MM.1S (cell line): ENCODE results near the gene APRT.

ENCODE experiments used
- DNase-seq: peaks from one replicate; pipeline ENCODE4 v3.0.0-alpha.2; 2015
- H2AFZ ChIP-seq: fragments of 300-600 bp; sonication (generic); 2 replicates; pipeline ENCODE4 v1.6.0; 2016; ENCODE audit warnings: antibody characterized with exemption, low read length
- H3F3A ChIP-seq: fragments of 300-600 bp; sonication (generic); 2 replicates; pipeline ENCODE4 v1.6.1; 2016; ENCODE audit warnings: mild to moderate bottlenecking, antibody characterized with exemption, low read length, moderate library complexity, mixed read lengths; ENCODE audit not compliant: insufficient read depth
- H3K27ac ChIP-seq: fragments of 300-600 bp; sonication (generic); 2 replicates; pipeline ENCODE4 v1.5.1; 2016; ENCODE audit warnings: mild to moderate bottlenecking, low read length
- H3K27me3 ChIP-seq: fragments of 300-600 bp; sonication (generic); replicated peaks from 2 replicates; pipeline ENCODE4 v1.6.0; 2016; ENCODE audit warnings: low read length; ENCODE audit not compliant: insufficient read depth
- H3K36me3 ChIP-seq: fragments of 300-600 bp; sonication (generic); replicated peaks from 2 replicates; pipeline ENCODE4 v1.6.1; 2016; ENCODE audit warnings: mild to moderate bottlenecking, low read length, mixed read lengths; ENCODE audit not compliant: insufficient read depth
- H3K4me1 ChIP-seq: fragments of 300-600 bp; sonication (generic); 2 replicates; pipeline ENCODE4 v1.6.1; 2016; ENCODE audit warnings: low read length, mixed read lengths
- H3K4me2 ChIP-seq: fragments of 300-600 bp; sonication (generic); 2 replicates; pipeline ENCODE4 v1.6.0; 2016; ENCODE audit warnings: low read depth, low read length
- H3K4me3 ChIP-seq: fragments of 300-600 bp; sonication (generic); 2 replicates; pipeline ENCODE4 v1.5.1; 2016; ENCODE audit warnings: low read length, mixed read lengths
- H3K79me2 ChIP-seq: fragments of 300-600 bp; sonication (generic); 2 replicates; pipeline ENCODE4 v1.6.1; 2016; ENCODE audit warnings: mixed run types, low read length, mixed read lengths
- H3K9ac ChIP-seq: fragments of 300-600 bp; sonication (generic); 2 replicates; pipeline ENCODE4 v1.6.1; 2016; ENCODE audit warnings: low read length, mixed read lengths
- H3K9me2 ChIP-seq: fragments of 300-600 bp; sonication (generic); replicated peaks from 2 replicates; pipeline ENCODE4 v1.6.1; 2016; ENCODE audit warnings: mild to moderate bottlenecking, low read length, mixed read lengths; ENCODE audit not compliant: insufficient read depth
- H3K9me3 ChIP-seq: fragments of 300-600 bp; sonication (generic); replicated peaks from 2 replicates; pipeline ENCODE4 v1.6.1; 2016; ENCODE audit warnings: mild to moderate bottlenecking, low read length, mixed read lengths; ENCODE audit not compliant: insufficient read depth
- H4K20me1 ChIP-seq: fragments of 300-600 bp; sonication (generic); 2 replicates; pipeline ENCODE4 v1.6.1; 2016; ENCODE audit warnings: mild to moderate bottlenecking, low read length, moderate library complexity, mixed read lengths; ENCODE audit not compliant: insufficient read depth
- CTCF ChIP-seq: fragments of 300-600 bp; sonication (generic); IDR thresholded peaks from 2 replicates; pipeline ENCODE4 v1.5.1; 2016; ENCODE audit warnings: antibody characterized with exemption, low read length, mixed read lengths
- EZH2 ChIP-seq: fragments of 300-600 bp; sonication (generic); optimal IDR thresholded peaks from 2 replicates; pipeline ENCODE3; 2017; ENCODE audit warnings: low read depth, mild to moderate bottlenecking, antibody characterized with exemption, low read length, mixed read lengths
- EZH2phosphoT487 ChIP-seq: fragments of 300-600 bp; sonication (generic); IDR thresholded peaks from 2 replicates; pipeline ENCODE4 v1.6.1; 2018; ENCODE audit warnings: antibody characterized with exemption, low read length

The APRT gene

GRCh38 chr16:88813269-88814143 is 1.8 kb upstream of the APRT start:
- Histone ChIP-seq H3K4me1 (peaks cover 6% of the 10 kb centered on the region; the same call in 1 of the 2 replicates), H3K36me3 (no peaks in the 10 kb centered on the region), H2AFZ (no peak overlapping the region), H3K4me2 (no peak overlapping the region), H3F3A (peaks cover 10% of the 10 kb centered on the region; the same call in 1 of the 2 replicates), H3K27me3 (0 out of 2 replicates have a peak, but pooled peaks cover 4% of the 10 kb centered on the region), H3K9me2 (no peaks in the 10 kb centered on the region), H3K27ac (no peak overlapping the region), H3K79me2 (peaks cover 23% of the 10 kb centered on the region), H4K20me1 (no peaks in the 10 kb centered on the region), H3K9me3 (no peaks in the 10 kb centered on the region), H3K4me3 (no peak overlapping the region), H3K9ac (no peak overlapping the region)
- no peak for DNase-seq
- TF ChIP-seq EZH2 (no peak), EZH2phosphoT487 (no peak), CTCF (no peak)

GRCh38 chr16:88812513-88813268 is 963 bp upstream of the APRT start:
- peak overlapping the region; percentile 92; the same call in 1 of the 2 replicates for H3K4me2 ChIP-seq
- H3F3A ChIP-seq = peaks cover 10% of the 10 kb centered on the region; the same call in 1 of the 2 replicates

More at GRCh38 chr16:88812513-88813268, 963 bp upstream of the APRT start:
- peaks cover 6% of the 10 kb centered on the region; the same call in 1 of the 2 replicates for H3K4me1 ChIP-seq
- no peak for TF ChIP-seq CTCF
- TF ChIP-seq EZH2 = no peak
- TF ChIP-seq EZH2phosphoT487 = no peak
- H3K27ac ChIP-seq = no peak overlapping the region; the same call in 1 of the 2 replicates
- no peak for DNase-seq
- peaks cover 23% of the 10 kb centered on the region for H3K79me2 ChIP-seq
- no peak overlapping the region for H2AFZ ChIP-seq
- 0 out of 2 replicates have a peak overlapping the region, but pooled peaks have one; percentile 31 for H3K4me3 ChIP-seq
- no peak overlapping the region for H3K9ac ChIP-seq
- H3K36me3 ChIP-seq = no peaks in the 10 kb centered on the region
- no peaks in the 10 kb centered on the region for H3K9me3 ChIP-seq
- no peaks in the 10 kb centered on the region for H4K20me1 ChIP-seq
- 0 out of 2 replicates have a peak, but pooled peaks cover 4% of the 10 kb centered on the region for H3K27me3 ChIP-seq
- no peaks in the 10 kb centered on the region for H3K9me2 ChIP-seq
